Measurements from ENCODE around the gene IRX6.

Gene IRX6

GRCh38 chr16:55379876-55380390 lies 55.9 kb downstream of the IRX6 start:
- Histone ChIP-seq H3K4me1 (ENCODE audit: insufficient read depth, low read length, poor library complexity, severe bottlenecking) (no peaks in the 10 kb centered on the region), H2AFZ (ENCODE audit: low read length) (no peak overlapping the region), H3K9ac (ENCODE audit: low read depth, low read length, poor library complexity, severe bottlenecking) (no peak overlapping the region), H3K27me3 (ENCODE audit: insufficient read depth, low read length, poor library complexity, severe bottlenecking) (no peaks in the 10 kb centered on the region), H3K4me2 (ENCODE audit: low read depth, low read length, poor library complexity, severe bottlenecking) (no peak overlapping the region), H3K4me3 (ENCODE audit: low read length, poor library complexity, severe bottlenecking) (no peak overlapping the region), H3K9me3 (ENCODE audit: insufficient read depth, low read depth, low read length) (no peaks in the 10 kb centered on the region), H3K79me2 (ENCODE audit: insufficient read depth, low read length) (no peaks in the 10 kb centered on the region), H3K9me2 (replicated peaks; ENCODE audit: low read depth, low read length) (no peaks in the 10 kb centered on the region), H3K36me3 (ENCODE audit: insufficient read depth, low read length) (no peaks in the 10 kb centered on the region), H4K20me1 (ENCODE audit: insufficient read depth, low read length, poor library complexity, severe bottlenecking) (no peaks in the 10 kb centered on the region), H3F3A (ENCODE audit: low read depth) (no peaks in the 10 kb centered on the region)
- no peak for TF ChIP-seq EZH2phosphoT487 (IDR thresholded peaks at IDR 0.05; ENCODE audit: borderline replicate concordance)
- TF ChIP-seq, protein P1, sequence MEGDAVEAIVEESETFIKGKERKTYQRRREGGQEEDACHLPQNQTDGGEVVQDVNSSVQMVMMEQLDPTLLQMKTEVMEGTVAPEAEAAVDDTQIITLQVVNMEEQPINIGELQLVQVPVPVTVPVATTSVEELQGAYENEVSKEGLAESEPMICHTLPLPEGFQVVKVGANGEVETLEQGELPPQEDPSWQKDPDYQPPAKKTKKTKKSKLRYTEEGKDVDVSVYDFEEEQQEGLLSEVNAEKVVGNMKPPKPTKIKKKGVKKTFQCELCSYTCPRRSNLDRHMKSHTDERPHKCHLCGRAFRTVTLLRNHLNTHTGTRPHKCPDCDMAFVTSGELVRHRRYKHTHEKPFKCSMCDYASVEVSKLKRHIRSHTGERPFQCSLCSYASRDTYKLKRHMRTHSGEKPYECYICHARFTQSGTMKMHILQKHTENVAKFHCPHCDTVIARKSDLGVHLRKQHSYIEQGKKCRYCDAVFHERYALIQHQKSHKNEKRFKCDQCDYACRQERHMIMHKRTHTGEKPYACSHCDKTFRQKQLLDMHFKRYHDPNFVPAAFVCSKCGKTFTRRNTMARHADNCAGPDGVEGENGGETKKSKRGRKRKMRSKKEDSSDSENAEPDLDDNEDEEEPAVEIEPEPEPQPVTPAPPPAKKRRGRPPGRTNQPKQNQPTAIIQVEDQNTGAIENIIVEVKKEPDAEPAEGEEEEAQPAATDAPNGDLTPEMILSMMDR (conservative IDR thresholded peaks at IDR 0.05; ENCODE audit: low read length), result no peak
